ENCODE measurements around the gene FMN1.
"Not testable (repeated sequence)": the region's sequence is repeated elsewhere in the genome, so short reads cannot be mapped to it uniquely, and the experiment has no call there.

Gene FMN1

GRCh38 chr15:33098094-33099058 lies 96.1 kb downstream of the FMN1 start:
- in situ Hi-C loops (cut with MboI; ENCODE audit: low sequenced_read_pairs), result no loop called here

- in situ Hi-C loops (cut with MboI; ENCODE audit: low sequenced_read_pairs), result no loop called here
Observed at GRCh38 chr15:33096134-33096533, 98.4 kb downstream of the FMN1 start.

- in situ Hi-C loops (cut with MboI; ENCODE audit: low sequenced_read_pairs), result no loop called here
Observed at GRCh38 chr15:33095641-33096040, 98.9 kb downstream of the FMN1 start.

GRCh38 chr15:33094336-33094735 lies 100.2 kb downstream of the FMN1 start:
- in situ Hi-C loops (cut with MboI; ENCODE audit: low sequenced_read_pairs), result no loop called here

GRCh38 chr15:33093222-33093621 lies 101.3 kb downstream of the FMN1 start:
- in situ Hi-C loops (cut with MboI; ENCODE audit: low sequenced_read_pairs), result no loop called here

GRCh38 chr15:33091983-33092693 lies 102.4 kb downstream of the FMN1 start:
- in situ Hi-C loops (cut with MboI; ENCODE audit: low sequenced_read_pairs), result no loop called here

- in situ Hi-C loops (cut with MboI; ENCODE audit: low sequenced_read_pairs), result no loop called here
Observed at GRCh38 chr15:33089878-33090757, 104.4 kb downstream of the FMN1 start.

GRCh38 chr15:33089165-33089877 lies 105.2 kb downstream of the FMN1 start:
- in situ Hi-C loops (cut with MboI; ENCODE audit: low sequenced_read_pairs), result no loop called here

- in situ Hi-C loops (cut with MboI; ENCODE audit: low sequenced_read_pairs), result no loop called here
Observed at GRCh38 chr15:33086500-33087121, 107.9 kb downstream of the FMN1 start.

- in situ Hi-C loops (cut with MboI; ENCODE audit: low sequenced_read_pairs), result no loop called here
Observed at GRCh38 chr15:33084661-33085060, 109.9 kb downstream of the FMN1 start.

- in situ Hi-C loops (cut with MboI; ENCODE audit: low sequenced_read_pairs), result no loop called here
Observed at GRCh38 chr15:33083232-33084081, 111.1 kb downstream of the FMN1 start.

- in situ Hi-C loops (cut with MboI; ENCODE audit: low sequenced_read_pairs), result no loop called here
Observed at GRCh38 chr15:33080006-33080405, 114.5 kb downstream of the FMN1 start.

GRCh38 chr15:33078607-33079006 lies 115.9 kb downstream of the FMN1 start:
- in situ Hi-C loops (cut with MboI; ENCODE audit: low sequenced_read_pairs), result no loop called here

GRCh38 chr15:33076937-33077336 lies 117.6 kb downstream of the FMN1 start:
- in situ Hi-C loops (cut with MboI; ENCODE audit: low sequenced_read_pairs), result no loop called here

GRCh38 chr15:33074942-33075341 lies 119.6 kb downstream of the FMN1 start:
- in situ Hi-C loops (cut with MboI; ENCODE audit: low sequenced_read_pairs), result no loop called here

GRCh38 chr15:33074212-33074611 lies 120.3 kb downstream of the FMN1 start:
- in situ Hi-C loops (cut with MboI; ENCODE audit: low sequenced_read_pairs), result no loop called here

- in situ Hi-C loops (cut with MboI; ENCODE audit: low sequenced_read_pairs), result no loop called here
Observed at GRCh38 chr15:33071451-33071850, 123.1 kb downstream of the FMN1 start.

- in situ Hi-C loops (cut with MboI; ENCODE audit: low sequenced_read_pairs), result not testable (repeated sequence)
Observed at GRCh38 chr15:33069903-33070302, 124.6 kb downstream of the FMN1 start.

- in situ Hi-C loops (cut with MboI; ENCODE audit: low sequenced_read_pairs), result no loop called here
Observed at GRCh38 chr15:33069161-33069560, 125.4 kb downstream of the FMN1 start.
